GM21737 (cell line): Measurements from ENCODE around the gene IGSF3.
"Not testable (repeated sequence)": the region's sequence is repeated elsewhere in the genome, so short reads cannot be mapped to it uniquely, and the experiment has no call there.

Experiments
- ATAC-seq: cut with Tn5 transposase; IDR thresholded peaks from one replicate; pipeline ENCODE4 v1.9.1; 2021; ENCODE audit warnings: mild to moderate bottlenecking, moderate library complexity; ENCODE audit not compliant: unreplicated experiment

IGSF3 gene

DNA sequence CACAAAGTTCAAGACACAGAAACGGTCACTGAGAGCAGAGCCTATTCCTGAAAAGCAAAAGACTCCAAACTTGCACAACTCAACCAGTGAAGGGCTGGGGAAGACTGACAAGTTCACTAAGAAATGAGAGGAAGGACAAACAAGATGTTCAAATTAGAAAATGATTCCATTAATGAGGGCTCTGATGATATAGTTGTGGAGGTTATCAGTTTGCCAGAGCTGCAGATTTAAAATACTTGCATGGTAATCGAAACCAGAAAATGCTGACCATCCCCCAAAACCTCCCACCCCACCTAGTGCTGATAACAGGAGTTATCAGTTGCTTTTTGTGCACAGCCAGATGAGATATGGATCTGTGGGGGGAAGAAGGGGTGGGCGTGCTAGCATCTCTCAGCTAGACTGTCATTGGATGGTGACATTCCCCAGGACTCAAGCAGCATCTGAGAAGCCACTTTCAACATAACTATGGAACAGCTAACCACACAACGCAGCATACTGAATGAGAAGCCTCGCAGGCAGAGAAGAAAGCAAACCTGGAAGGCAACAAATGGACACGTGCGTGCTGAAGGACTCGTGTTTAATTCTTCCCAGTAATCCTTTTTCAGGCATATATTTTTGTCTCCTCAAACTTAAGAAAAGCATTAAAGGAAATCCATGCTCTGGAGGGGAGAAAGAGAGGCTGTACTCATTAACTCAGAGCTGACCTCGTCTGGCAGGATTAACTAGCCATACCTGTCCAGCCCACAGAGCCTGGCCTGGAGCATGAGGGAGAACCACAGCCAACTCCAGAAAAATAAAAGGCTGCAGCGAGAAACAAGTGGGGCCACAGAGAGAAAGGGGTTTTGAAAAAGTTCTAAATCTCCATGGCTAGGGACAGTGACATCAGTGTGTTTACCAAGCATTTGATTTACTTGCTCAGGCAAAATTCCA is 35.3 kb downstream of the IGSF3 start:
- not testable (repeated sequence) for ATAC-seq

DNA sequence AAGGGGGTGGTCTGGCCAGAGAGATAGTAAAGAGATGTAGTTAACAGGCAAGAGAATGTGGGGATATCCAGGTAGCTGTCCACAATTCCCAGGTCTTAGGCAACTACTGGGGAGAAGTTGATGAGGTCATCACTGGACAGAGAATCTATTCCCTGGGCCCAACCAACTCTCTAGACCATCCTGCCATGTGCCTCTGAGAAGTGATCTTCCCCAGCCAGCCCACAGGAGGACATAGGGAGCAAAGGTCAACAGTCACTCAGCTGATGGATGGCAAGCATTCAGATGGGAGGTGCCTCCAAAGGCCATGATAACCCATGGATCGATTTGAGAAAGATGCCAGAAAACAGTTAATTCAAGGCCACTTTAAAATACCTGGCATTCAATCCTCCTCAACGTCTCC is 36.0 kb downstream of the IGSF3 start:
- not testable (repeated sequence) for ATAC-seq

DNA sequence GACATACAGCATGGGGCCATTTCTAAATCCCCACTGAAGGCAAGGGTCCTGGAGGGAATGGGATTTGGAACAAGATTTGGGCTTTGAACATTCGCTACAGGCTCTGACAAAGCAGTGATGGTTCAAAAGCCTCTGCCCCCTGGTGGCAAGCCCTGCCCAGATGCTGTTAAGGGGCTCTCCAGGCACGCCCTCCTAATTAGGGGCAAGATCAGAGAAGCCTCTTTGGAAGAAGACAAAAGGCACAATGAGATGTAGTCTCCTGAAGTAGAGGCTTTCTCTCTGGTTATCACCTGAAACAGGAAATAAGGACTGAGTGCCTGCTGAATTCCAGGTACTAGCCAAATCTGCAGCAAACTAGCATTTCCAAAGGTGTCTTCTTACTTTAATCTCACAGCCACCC is 37.5 kb downstream of the IGSF3 start:
- not testable (repeated sequence) for ATAC-seq

DNA sequence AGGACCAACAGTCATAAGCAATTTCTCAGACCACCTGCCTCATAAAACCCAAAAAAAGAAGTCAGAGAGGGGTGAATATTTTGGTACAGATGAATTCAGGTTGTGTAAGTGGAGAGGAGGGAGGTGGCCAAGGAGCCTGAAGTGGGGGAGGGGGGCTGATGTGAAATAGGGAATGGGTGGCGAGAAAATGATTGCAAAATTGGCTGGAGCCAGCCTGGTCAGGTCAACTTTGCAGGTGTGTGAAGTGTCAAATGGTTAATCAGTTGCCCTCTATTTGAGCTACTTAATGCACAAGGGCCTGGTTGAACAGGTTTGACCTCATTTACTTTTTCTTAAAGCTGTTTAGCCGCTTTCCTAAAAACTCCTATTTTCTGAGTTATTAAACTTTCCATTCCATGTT is 38.1 kb downstream of the IGSF3 start:
- not testable (repeated sequence) for ATAC-seq

DNA sequence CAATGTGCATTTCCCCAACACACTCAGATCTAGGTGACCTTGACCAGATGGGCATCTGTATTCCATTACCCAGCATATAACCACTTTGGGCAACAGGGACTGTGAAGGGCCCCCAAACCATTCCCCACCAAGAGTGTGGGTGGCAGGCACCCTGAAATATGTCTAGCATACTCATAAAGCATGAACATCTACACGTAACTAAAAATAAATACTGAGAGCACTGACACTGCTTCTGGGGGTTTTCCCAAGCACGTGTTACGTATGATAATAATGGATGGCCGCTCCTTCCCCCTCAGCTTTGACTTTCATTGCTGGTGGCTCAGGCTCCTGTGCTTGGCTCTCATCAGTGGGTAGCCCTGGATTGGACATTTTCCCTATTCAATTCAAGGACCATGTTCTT is 39.1 kb downstream of the IGSF3 start:
- ATAC-seq, result no peak

DNA sequence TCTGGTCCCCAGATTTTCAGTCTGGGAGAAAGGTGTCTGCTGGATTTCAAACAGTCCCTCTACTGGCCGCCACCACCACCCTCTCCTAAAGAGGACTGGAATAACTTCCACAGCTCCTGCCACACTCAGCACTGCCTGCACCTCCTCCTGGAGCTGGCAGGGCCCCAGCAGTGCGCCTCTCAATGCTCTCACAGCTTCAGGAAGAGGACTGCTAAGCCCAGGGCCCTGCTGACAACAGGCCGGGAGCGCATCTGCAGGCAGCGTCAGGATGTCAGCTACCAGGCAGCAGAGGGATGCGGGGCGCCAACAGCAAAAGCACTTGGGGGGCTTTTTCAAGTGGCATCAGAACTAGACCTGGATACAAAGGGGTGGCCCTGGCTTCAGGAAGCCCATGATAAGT is 40.2 kb downstream of the IGSF3 start:
- not testable (repeated sequence) for ATAC-seq

DNA sequence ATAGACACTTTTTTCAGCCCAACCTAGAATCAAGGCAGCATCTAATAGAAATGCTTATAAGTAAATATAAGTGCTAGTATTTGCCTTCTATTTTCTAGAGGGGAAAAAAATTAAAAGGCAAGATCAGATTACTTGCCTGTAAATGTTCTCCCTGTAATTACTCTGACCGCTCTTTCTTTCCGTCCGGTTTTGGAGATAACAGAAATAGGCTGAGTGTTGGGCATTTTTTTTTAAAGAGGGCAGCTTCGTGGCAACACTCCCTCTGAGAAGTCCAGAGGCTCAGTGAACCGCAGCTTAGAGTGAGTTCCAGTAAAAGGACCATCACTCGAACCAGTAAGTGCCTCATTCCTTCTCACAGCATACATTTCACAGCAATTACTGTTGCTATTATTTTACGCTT is 40.6 kb downstream of the IGSF3 start:
- ATAC-seq, result not testable (repeated sequence)

DNA sequence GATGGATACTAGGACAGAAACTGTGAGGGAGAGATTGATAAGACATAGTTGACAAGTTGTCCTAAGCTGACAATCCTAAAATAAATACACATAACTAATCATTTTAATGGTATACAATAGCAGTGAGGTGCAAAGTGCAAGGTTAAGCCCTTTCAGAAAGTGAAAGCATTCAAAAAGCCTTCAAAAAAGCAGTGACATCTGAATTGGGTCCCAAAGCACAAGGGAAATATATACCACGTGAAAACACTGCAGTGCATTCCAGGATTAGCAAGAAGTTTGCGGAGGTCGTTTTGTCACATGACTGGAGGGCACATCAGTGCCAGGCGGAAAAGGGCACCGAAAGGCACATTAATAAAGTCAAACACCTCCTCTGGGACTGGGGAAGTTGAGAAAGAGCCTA is 42.4 kb downstream of the IGSF3 start:
- ATAC-seq, result not testable (repeated sequence)

DNA sequence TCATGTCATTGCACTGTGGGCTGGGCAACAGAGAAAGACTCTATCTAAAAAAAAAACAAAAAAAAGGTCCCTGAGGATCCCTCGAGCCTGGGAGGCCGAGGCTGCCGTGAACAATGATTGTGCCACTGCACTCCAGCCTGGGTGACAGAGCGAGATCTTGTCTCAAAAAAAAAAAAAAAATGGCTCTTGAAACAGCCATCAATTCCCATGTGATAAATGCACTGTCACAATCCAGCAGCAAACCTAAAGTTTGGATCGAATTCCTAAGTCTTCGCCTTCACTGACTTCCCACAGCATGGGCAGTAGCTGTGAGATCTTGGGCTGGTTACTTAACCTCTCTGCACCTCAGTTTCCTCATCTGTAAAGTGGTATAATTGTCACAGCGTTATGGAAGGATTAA is 43.5 kb downstream of the IGSF3 start:
- ATAC-seq, result no peak

DNA sequence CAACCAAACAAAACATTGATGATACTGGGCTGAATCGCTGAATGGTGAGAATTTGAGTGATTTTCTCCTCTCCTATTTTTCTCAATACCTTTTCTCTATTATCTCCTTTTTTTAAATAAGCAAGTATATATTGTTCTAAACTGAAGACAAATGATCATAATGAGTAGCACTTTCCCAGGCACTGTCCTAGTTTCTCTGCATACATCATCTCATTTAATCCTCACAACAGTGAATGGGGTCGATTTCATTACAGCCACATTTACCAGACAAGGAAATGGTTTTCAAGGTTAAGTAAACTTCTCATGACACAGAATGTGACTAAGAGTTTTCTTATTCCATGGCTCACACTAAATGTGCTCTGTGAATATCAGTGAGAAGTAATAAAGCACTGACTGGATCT is 45.0 kb downstream of the IGSF3 start:
- ATAC-seq, result not testable (repeated sequence)

DNA sequence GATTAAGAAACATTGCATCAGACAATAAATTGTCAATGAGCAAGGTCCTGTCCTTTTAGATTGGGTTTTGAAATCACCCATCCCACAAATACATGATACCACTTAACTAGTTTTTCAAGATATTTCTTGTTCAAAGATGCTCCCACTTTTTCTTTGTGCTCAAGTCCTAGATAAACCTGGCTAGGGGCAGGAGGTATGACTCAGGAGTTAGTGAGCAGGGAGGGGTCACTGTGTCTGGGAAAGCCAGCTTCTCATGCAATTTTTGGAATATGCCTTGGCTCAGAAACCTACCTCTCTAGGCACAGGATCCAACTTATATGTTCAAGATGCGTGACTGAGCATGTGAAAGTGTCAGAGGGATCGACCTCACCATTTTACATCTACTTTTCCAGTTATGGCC is 45.8 kb downstream of the IGSF3 start:
- ATAC-seq, result not testable (repeated sequence)

DNA sequence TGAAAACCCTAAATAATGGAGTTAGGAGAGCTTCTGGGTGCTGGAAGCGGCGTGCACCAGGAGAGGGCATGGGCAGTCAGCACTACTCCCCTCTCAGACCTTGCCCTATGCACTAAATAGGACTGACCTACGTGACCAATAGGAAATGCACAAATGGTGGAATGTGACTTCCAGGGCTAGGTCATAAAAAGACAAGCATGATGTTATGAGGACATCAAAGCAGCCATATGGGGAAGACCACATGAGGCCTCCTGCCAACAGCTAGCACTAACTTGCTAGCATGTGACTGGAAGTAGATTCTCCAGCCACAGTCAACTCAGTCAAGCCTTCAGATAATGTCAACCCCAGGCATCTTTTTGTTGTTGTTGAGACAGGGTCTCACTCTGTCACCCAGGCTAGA is 47.1 kb downstream of the IGSF3 start:
- ATAC-seq, result not testable (repeated sequence)

DNA sequence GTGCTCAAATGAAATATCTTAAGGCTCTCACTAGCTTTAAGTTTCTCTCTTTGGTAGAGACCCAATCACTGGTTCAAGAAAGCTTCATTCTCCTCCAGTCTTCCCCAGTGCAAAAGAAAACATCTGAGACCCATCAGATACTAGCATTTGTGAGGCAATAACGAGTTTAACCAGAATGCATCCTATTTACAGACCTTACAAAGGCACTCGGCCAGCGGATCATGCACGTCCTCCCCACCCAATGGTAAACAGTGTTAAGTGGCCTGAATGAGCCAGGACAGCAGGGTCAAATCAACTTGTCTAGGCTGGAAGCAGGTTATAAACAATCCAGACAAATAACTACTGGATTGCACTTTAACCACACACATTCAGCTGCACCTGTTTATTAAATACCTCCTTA is 48.4 kb downstream of the IGSF3 start:
- not testable (repeated sequence) for ATAC-seq

DNA sequence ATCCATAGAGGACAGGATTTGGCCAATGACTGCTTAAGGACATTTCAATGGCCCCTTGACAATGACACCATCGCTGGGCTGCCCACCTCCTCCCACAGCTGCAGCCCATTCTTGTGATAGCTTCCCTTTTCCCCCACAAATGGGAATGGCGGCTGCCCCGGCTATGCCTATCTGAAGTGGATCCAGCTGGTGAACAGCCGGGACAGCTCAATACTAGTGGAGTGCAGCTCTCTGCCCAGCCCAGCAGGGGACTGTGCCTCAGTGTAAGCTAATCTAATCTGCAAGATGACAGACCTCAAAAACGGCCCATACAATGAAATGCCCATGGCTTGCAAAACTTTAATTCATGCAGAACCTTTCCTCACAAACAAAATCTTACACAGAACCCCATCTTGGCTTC is 49.7 kb downstream of the IGSF3 start:
- ATAC-seq, result not testable (repeated sequence)

DNA sequence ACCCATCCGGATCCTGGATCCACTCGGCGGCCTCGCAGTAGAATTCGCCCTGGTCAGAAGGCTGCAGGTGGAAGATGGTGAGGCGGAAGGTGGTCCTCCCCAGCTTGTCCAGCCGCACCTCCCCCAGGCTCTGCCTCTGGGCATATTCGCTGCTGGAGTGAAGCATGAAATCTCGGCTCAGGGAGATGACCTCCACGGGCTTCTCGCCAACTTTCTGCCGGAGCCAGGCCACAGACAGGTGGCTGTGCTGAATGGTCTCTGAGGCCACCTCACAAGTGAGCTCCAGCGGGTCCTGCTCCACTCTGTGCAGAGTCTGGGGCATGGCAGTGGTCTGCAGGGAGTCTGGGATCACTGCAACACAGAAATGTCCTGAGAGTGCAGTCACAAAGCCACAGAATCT is 53.7 kb downstream of the IGSF3 start:
- not testable (repeated sequence) for ATAC-seq

DNA sequence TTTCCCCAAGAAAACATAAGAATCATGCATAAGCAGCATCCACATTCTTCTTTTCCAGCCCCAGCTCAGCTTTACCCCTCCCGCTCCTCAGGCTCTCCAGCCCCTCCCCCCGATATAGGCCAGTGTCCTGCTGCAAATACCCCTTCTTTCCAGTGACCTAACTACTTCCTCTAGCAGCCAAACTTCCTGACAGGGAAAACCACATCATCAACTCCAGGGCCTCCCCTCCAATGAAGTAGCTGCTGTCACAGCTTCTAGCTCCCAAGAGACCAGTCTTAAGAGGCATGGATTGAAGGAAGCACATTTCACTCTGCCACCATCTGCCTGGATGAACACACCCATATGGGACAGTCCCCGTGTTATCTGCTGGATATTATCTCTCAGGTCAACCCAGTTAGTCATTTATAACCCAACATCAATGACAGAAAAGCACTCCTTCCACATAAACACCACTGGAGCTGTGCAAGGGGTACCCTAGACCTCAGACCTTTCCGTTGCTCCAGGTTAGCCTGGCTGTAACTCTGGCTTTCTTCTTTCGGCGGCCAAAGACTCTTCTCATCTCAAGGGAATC is 57.6 kb downstream of the IGSF3 start:
- not testable (repeated sequence) for ATAC-seq

DNA sequence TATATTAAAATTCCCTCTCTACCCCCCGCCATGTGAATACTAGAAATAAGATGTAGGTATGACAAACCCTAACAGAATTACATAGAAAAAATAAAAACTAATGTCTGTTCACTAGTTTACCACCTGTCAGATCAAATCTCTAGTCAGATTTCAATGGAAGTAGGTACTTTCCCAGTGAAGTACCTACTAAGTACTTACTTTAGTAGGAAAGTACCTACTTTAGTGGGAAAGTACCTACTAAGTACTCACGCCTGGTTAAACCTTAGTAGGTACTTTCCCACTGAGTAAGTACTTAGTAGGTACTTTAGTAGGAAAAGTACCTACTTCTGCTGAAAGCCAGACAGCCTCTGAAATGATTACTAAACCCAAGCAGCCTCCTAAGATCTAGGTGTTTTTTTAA is 58.7 kb downstream of the IGSF3 start:
- ATAC-seq, result not testable (repeated sequence)

DNA sequence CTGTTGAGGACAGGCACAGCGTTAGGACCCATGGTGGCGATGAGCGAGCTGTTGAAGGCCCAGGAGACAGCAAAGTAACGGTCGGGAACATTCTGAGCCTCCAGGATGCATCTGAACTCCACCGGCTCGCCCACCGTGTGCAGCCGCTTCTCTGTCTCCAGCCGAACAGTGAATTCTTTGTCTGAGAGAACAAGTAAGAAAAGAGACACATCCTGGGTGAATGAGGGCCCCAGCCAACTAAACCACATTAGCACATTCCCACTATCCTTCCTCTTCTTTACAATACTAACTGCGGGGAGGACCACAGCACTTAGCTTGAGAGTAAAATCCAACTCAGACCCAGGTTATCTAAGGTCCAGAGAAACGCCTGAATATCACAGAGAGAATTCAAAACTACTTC is 59.4 kb downstream of the IGSF3 start:
- not testable (repeated sequence) for ATAC-seq

DNA sequence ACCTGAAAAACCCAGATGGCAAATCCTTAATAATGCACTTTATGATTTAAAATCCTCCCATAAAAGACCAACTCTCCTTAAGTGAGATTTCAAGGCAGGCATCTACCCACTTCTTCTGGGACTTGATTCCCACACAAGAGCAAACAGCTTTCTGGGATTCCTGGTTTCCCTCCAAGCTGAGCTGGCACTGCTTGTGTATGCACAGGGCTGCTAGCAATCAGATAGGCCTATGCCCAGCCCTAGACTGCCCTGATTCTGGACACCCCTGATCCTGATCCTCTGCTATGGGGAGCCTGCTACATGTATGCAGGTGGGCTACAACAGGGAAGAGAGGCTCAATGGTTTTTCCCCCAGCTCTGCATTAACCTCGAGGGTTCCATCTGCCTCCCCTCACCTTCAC is 60.1 kb downstream of the IGSF3 start:
- ATAC-seq, result not testable (repeated sequence)

DNA sequence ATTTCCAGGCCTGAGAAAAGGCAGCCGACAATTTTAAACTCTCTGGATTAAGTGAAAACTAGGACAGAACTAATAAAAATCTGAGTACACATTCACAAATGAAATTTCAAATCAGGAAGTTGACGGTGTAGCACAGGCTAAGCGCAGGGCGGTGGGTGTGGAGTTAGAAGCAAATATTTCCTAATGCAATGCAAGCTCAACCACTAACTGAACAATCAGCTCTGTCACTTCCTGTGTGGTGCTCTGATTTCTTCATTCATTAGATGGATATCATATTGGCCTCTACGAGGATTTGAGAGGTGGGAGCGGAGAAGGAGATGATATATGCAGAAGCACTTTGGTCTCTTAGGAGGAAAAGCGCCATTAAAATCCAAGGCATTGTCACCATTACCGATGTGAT is 61.5 kb downstream of the IGSF3 start:
- ATAC-seq, result not testable (repeated sequence)

DNA sequence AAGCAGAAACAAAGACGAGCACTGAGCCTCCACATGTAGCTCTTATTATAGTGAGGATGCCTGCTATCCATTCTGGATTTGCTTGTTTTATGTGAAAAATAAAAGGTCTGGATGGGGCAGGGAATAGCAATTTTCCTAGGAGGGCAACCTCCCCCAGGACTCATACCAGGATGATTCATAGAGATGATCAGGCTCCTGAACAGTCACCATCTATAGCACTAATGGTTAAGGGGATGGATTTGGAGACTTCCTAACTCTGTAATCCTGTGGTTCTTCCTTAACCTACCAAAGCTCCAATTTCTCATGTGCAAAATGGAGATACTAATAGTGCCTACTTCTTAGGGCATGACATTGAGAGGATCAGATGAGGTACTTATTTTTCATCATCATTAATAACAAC is 62.2 kb downstream of the IGSF3 start:
- ATAC-seq, result no peak

DNA sequence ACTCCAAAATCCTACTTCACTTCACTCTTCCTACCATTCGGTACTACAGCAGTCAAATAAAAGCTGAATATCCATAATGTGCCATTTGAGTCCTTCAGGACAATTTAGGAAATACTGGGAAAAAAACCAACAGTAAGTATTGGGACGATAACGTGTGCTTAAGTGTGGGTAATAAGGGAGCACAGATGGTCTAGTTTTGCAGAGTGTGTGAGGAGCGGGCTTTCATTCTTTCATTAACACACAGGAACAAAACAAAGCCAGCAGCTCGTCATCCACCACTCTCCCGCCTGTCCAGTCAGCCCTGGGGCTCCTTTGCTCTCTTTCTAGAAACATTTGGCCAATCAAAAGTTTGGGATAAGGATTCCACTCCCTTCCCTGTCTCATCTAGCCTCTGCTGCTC is 63.1 kb downstream of the IGSF3 start:
- ATAC-seq, result not testable (repeated sequence)
